GM21576 (cell line): ENCODE results near the gene RNF181.
"Not testable (repeated sequence)": the region's sequence is repeated elsewhere in the genome, so short reads cannot be mapped to it uniquely, and the experiment has no call there.

Experiments used
- ATAC-seq: cut with Tn5 transposase; IDR thresholded peaks from one replicate; pipeline ENCODE4 v1.9.1; 2021; ENCODE audit warnings: mild to moderate bottlenecking, moderate library complexity; ENCODE audit not compliant: unreplicated experiment

RNF181 gene

DNA sequence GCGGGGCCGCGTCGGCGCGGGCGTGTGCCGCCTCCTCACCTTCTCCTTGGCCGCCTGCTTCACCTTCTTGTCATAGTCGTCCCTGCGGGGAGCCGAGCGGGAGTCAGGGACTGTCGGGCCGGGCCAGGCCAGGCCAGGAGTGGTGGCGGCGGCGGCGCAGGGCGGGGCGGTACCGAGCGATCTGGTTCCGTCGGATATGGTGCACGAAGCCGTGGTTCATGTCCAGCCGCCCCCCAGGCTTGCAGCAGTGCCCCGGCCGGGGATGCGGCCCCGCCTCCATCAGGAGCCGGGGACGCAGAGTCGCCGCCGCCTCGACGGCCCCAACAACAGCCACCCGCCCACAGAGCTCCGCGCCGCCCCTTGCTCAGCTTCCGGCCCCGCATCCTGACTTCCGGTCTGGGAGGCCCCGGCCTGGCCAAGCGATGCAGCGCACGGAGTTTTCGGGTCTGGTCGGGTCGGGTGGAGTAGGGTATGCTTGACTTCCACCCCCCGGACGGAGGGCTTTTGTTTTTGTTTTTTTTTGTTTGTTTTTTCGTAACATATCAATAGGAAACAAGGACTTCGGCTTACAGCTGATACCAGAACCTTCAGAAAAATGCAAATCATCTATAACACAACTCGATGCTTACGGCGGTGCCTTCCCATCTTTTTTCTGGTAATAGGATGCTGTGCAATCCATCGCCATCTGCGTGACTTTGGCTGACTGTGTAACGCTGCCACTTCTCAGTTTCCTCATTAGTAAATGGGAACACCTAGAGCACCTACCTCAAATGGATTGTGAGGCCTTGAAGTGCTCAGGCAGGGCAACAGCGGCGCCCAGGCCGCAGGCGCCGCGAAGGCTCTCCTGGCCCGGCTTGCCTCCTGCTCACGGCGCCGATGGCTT lies 16.4 kb downstream of the RNF181 start, which contains the start of gene C2orf68:
Gene C2orf68 (minus strand): TSS at position 362 of the 883 bp plus-strand sequence. CDS start 82 bp downstream, at position 280.
- ATAC-seq, result peak; percentile 83

GRCh38 chr2:85613717-85614515 lies 18.4 kb downstream of the RNF181 start:
- no peak for ATAC-seq

GRCh38 chr2:85614757-85615156 lies 19.2 kb downstream of the RNF181 start:
- not testable (repeated sequence) for ATAC-seq

GRCh38 chr2:85615413-85615728 lies 19.8 kb downstream of the RNF181 start:
- ATAC-seq, result no peak

- not testable (repeated sequence) for ATAC-seq
Observed at GRCh38 chr2:85617723-85618122, 22.2 kb downstream of the RNF181 start.

DNA sequence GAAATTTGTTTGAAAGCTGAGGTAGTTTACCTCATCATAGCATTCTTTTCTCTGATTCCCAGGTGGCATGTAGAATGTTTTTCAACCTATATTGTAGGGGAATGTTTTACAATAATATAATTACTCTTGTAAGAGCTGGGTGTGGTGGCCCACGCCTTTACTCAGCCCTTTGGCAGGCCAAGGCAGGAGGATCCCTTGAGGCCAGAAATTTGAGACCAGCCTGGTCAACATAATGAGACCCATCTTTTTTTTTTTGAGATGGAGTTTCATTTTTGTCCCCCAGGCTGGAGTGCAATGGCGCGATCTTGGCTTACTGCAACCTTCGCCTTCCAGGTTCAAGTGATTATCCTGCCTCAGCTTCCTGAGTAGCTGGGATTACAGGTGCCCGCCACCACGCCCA lies 24.1 kb downstream of the RNF181 start:
- ATAC-seq, result no peak

DNA sequence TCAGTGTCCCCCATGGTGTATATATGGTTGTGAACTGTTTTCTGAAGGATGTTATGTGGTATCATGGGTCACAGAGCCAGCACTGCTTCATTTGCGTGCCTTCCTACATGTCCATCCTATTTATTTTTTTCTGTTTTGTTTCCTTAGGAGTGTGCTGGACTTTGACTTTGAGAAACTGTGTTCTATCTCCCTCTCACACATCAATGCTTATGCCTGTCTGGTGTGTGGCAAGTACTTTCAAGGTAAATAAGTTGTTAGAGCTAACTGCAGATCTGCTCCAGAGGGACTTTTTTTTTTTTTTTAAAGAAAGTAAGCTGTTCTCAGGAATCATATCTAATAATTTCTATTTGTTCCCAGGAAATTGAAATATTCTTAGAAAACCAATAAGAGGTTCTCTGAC lies 25.8 kb downstream of the RNF181 start:
- no peak for ATAC-seq

- ATAC-seq, result no peak
Observed at GRCh38 chr2:85623991-85624390, 28.4 kb downstream of the RNF181 start.

GRCh38 chr2:85628658-85629057 lies 33.1 kb downstream of the RNF181 start:
- ATAC-seq, result no peak

DNA sequence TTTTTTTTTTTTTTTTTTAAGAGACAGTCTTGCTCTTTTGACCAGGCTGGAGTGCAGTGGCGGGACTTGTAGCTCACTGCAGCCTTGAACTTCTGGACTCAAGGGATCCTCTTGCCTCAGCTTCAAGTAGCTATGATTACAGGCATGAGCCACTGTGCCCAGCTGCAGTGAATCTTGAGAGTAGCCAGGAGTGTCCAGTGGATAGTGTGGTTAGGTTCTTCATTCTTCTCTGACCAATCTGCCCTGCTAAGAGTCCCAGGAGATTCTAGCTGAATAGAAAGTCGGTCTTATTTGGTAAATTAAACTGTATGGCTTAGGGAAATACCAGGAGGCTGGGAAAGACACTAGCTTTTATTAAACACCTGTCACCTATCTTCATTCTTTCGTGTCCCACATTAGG lies 35.8 kb downstream of the RNF181 start:
- no peak for ATAC-seq

- ATAC-seq, result no peak
Observed at GRCh38 chr2:85635011-85635410, 39.5 kb downstream of the RNF181 start.

DNA sequence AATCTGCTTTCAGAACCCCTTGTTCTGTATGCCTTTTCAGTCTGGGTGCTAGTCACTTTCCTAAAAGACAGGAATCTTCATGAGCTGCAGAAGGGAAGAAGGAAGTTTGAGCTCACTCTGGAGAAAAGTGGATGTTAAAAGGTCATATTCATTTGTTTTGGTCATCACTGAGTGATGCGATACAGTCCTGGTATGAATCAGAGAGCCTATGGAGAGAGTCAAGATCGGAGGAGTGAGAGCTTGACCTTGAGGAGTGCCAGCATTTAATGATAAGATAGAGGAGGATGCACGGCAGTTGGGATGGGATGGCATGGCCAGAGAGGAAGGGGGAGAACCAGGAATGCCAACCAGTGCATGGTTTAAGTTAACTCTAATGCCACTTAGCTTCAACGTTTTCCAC lies 40.1 kb downstream of the RNF181 start:
- ATAC-seq, result no peak

DNA sequence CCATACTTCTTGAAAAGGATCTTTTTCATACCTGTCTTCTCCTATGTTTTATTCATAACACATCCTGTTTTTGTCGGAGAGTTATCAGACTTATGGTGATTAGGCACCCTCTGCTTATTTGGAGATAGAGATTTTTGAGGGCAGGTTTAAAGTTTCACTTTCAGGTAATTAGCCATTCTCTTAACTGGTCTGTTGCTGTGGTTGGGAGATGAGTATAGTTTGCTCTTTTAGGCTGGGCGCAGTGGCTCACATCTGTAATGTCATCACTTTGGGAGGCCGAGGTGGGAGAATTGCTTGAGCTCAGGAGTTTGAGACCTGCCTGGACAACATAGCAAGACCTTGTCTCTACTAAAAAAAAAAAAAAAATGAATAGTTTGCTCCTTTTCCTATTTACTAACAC lies 47.2 kb downstream of the RNF181 start:
- ATAC-seq, result no peak

DNA sequence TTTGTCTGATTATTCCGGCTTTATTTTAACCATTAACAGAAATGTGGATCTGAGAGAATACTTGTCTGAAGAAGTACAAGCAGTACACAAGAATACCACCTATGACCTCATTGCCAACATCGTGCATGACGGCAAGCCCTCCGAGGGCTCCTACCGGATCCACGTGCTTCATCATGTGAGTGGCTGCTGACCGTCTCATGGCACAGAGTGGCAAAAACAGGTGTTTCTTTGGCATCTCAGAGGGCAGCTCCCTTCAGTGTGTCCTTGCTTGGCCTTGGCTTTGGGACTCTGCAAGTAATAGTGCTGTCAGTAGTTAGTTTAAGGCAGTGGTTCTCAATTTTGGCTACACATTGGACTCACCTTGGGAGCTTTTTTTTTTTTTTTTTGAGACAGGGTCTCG lies 49.4 kb downstream of the RNF181 start:
- no peak for ATAC-seq

GRCh38 chr2:85646166-85646565 lies 50.6 kb downstream of the RNF181 start:
- ATAC-seq, result no peak
